ENCODE measurements around the gene AGFG2. TPM values are rescaled to one million over a fixed set of nuclear protein-coding genes. Genes with fewer than 3 reads are reported as not detected.
A peak's percentile ranks its signal among the peaks of the same experiment; 100 is the strongest.
"Not testable (repeated sequence)": the region's sequence is repeated elsewhere in the genome, so short reads cannot be mapped to it uniquely, and the experiment has no call there.

The AGFG2 gene
- total RNA-seq, 1 donor from 2014 or later: 22.9 TPM

- intact Hi-C loops (cut with DNase I): no loop called here
- Histone ChIP-seq H3K4me3 (peak overlapping the region; percentile 49), H3K27me3 (ENCODE audit: low read depth) (peaks cover 7% of the 10 kb centered on the region), H3K36me3 (no peaks in the 10 kb centered on the region), H3K4me1 (peaks cover 14% of the 10 kb centered on the region), H3K9me3 (no peaks in the 10 kb centered on the region), H3K27ac (no peak overlapping the region)
- TF ChIP-seq, protein P1, sequence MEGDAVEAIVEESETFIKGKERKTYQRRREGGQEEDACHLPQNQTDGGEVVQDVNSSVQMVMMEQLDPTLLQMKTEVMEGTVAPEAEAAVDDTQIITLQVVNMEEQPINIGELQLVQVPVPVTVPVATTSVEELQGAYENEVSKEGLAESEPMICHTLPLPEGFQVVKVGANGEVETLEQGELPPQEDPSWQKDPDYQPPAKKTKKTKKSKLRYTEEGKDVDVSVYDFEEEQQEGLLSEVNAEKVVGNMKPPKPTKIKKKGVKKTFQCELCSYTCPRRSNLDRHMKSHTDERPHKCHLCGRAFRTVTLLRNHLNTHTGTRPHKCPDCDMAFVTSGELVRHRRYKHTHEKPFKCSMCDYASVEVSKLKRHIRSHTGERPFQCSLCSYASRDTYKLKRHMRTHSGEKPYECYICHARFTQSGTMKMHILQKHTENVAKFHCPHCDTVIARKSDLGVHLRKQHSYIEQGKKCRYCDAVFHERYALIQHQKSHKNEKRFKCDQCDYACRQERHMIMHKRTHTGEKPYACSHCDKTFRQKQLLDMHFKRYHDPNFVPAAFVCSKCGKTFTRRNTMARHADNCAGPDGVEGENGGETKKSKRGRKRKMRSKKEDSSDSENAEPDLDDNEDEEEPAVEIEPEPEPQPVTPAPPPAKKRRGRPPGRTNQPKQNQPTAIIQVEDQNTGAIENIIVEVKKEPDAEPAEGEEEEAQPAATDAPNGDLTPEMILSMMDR (IDR thresholded peaks at IDR 0.05): peak; percentile 24
- peak; percentile 65 to 72 for ATAC-seq
- DNase-seq: peak; percentile 68
Measured at GRCh38 chr7:100493476-100494264, 45.3 kb upstream of the AGFG2 start.

GRCh38 chr7:100496509-100496908 is 42.5 kb upstream of the AGFG2 start:
- H3K36me3 ChIP-seq: no peaks in the 10 kb centered on the region
- ATAC-seq: no peak
- peaks cover 7% of the 10 kb centered on the region for H3K27me3 ChIP-seq (ENCODE audit: low read depth)
- H3K9me3 ChIP-seq: no peaks in the 10 kb centered on the region
- TF ChIP-seq, protein P1 (IDR thresholded peaks at IDR 0.05): no peak
- peaks cover 14% of the 10 kb centered on the region for H3K4me1 ChIP-seq
- H3K4me3 ChIP-seq: no peak overlapping the region
- no peak for DNase-seq
- intact Hi-C loops (cut with DNase I): no loop called here
- H3K27ac ChIP-seq: no peak overlapping the region

DNA sequence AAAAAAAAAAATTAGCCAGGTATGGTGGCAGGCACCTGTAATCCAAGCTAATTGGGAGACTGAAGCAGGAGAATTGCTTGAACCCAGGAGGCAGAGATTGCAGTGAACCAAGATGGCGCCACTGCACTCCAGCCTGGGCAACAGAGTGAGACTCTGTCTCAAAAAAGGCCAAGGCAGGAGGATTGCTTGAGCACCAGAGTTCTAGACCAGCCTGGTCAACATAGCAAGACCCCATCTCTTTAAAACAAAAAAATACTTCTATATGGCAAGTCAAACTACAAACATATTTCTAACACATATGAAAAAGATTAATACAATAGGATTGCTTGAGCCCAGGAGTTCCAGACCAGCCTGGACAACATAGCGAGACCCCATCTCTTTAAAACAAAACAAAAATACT is 38.3 kb upstream of the AGFG2 start:
- H3K36me3 ChIP-seq; DNase-seq; H3K4me3 ChIP-seq; H3K9me3 ChIP-seq; intact Hi-C loops (cut with DNase I); H3K27me3 ChIP-seq (ENCODE audit: low read depth); H3K27ac ChIP-seq; ATAC-seq; H3K4me1 ChIP-seq: not testable (repeated sequence)

GRCh38 chr7:100504031-100504430 is 35.0 kb upstream of the AGFG2 start:
- DNase-seq; H3K36me3 ChIP-seq; H3K9me3 ChIP-seq; intact Hi-C loops (cut with DNase I); ATAC-seq; H3K27ac ChIP-seq; H3K4me3 ChIP-seq; H3K27me3 ChIP-seq (ENCODE audit: low read depth); H3K4me1 ChIP-seq: not testable (repeated sequence)

DNA sequence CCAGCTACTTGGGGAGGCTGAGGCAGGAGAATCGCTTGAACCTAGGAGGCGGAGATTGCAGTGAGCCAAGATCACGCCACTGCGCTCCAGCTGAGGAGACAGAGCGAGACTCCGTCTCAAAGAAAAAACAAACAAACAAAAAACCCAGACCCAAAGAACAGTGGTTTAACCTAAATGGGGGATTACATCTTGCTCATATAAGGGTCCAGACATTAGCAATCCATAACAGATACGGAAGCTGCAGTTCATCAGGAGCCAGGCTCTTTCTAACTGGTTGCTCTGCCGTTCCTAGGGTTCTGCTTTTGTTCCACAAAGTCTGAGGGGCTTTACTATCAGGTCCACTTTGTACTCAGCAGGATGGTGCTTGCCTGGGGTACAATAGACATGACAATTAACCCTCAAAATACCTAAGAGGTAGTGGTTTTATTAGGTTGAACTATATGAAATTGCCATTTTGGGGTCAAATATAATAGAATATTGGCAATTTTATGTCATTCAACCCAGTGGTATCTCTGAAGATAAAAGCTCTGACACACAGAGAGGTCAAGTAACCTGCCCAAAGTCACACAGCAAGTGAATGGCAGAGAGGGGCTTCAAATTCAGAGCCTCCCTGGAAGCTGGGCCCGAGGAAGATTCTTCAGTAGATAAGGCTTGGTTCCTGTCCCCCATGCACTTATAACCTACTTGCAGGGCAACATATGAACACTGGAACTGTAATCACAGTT is 34.0 kb upstream of the AGFG2 start:
- intact Hi-C loops (cut with DNase I): no loop called here
- Histone ChIP-seq H3K36me3 (no peaks in the 10 kb centered on the region), H3K9me3 (no peaks in the 10 kb centered on the region), H3K27ac (no peak overlapping the region), H3K27me3 (ENCODE audit: low read depth) (no peaks in the 10 kb centered on the region), H3K4me3 (no peak overlapping the region), H3K4me1 (no peaks in the 10 kb centered on the region)
- TF ChIP-seq, protein P1 (IDR thresholded peaks at IDR 0.05): no peak
- DNase-seq (no peak), ATAC-seq (no peak)

DNA sequence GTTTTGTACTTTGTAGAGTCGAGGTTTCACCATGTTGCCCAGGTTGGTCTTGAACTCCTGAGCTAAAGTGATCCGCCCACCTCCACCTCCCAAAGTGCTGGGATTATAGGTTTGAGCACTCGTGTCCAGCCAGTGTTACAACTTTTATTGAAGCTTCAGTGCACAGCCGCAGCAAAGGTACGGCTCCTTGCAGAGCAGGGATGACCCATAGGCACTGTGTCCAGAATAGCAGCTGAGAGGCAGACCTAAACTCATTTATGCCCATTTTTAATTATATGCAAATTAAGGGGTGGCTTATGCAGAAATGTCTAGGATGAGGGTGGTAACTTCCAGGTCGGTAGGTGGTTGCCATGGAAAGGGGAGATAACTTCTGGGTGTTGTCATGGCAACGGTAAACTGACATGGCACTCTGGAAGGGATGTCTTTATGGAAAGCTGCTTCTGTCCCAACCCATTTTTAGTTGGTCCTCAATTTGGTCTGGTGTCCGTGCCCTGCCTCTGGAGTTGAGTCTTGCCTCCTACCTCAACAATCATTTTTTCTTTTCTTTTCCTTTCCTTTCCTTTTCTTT is 32.6 kb upstream of the AGFG2 start:
- Histone ChIP-seq H3K4me1 (no peaks in the 10 kb centered on the region), H3K27ac (no peak overlapping the region), H3K4me3 (no peak overlapping the region), H3K36me3 (no peaks in the 10 kb centered on the region), H3K27me3 (ENCODE audit: low read depth) (no peaks in the 10 kb centered on the region), H3K9me3 (no peaks in the 10 kb centered on the region)
- ATAC-seq (no peak), DNase-seq (no peak)
- TF ChIP-seq, protein P1 (IDR thresholded peaks at IDR 0.05): no peak
- intact Hi-C loops (cut with DNase I): no loop called here
